GM18526 (cell line): ENCODE measurements around the gene SPEF2.

ENCODE experiments used
- POLR2A ChIP-seq: IDR thresholded peaks from 3 replicates; pipeline ENCODE4 v1.6.1; 2011; ENCODE audit not compliant: insufficient read length; ENCODE audit errors: extremely low read depth

The SPEF2 gene

DNA sequence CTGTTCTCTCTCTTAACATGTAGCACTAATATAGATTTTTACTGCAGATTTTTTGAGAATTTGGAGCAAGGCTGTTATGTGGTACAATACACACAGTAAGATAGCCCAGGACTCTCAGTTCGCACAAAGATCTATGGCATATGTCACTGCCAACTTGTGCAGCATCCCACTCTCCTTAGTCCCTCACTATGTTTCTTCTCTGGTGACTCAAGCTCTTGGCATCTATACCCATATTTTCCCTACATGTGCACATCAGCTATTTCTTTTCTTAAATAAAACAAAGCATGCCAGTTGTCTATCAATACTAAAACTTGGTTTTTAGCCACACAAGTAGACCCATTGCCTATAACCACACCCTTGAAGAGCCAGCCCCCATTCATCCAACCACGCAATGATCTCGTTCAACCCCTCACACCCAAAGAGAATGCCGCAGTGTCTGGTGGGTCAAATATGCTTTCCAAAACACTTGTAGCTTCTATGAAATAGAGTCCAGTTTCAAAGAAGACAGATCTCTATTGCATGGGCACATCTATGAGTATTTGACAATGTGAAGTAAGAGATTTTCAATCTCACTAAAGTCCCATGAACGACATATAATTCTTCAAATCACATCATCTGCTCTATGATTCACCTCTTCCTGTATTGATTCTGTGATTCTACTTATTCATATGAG lies 220.8 kb downstream of the SPEF2 start:
- no peak for TF ChIP-seq POLR2A

- no peak for TF ChIP-seq POLR2A
Measured at GRCh38 chr5:35842856-35843255, 225.2 kb downstream of the SPEF2 start.

DNA sequence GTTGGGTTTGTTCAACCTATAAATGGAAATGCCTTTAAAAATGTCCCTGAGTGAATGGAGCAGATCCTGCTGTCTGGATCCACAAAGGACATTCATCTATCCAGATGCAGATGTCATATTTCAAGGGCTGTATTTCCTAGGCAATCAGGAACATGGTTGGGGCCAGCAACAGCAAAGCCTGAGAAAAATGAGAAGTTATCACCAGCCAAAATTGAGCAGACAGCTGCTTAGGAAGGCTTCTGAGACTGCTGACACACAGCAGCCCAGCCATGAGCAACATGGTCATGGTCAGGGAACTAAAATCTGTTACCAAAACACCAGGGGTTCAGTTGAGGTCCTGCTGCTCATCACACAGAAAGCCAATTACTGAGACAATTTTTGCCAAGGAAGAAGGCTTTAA lies 229.8 kb downstream of the SPEF2 start:
- TF ChIP-seq POLR2A: no peak

DNA sequence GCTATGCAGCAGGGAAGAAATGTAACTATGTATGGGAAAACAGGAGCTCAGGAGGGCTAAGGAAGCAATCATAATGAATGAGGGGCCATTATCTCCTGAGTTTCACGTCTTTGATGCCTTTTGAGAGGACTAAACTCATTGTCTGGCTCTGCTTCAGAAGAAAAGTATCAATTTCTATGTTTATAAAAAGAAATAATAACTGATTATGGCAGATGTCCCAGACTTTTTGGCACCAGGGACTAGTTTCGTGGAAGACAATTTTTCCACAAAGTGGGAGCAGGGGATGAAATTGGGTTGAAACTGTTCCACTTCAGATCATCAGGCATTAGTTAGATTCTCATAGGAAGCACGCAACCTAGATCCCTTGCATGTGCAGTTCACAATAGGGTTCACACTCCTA lies 230.3 kb downstream of the SPEF2 start:
- no peak for TF ChIP-seq POLR2A

GRCh38 chr5:35849860-35850259 lies 232.2 kb downstream of the SPEF2 start:
- no peak for TF ChIP-seq POLR2A

DNA sequence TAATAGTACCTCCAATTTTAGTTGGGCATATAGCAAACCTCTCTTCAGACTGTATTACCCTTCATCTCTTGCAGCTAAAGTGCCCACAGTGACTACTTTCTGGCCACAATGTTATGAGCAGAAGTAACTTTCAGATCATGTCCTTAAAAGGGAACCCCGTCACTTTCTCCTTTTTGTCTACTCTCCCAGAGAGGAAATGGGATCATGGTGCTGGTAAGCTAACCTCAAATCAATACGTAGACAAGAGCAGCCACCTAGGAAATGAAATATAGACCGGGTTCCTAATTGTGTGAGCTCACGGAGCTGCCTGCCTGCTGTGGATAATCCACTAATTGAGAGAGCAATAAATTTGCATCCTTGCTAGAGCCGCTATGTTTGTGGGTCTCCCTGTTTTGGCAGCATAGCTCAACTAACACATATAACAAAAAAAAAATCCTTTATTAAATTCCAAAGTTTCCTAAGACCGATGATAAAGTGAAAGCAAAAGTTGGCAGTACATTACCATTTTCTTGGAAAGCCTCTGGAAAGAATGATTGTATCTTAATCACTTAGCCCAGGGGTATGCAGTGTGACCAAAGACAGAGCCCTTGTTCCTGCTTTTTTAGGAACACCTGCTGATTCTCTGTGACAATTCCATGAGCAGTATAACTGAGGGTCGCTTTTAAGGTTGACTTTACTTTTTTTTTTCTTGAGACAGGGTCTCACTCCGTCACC lies 233.5 kb downstream of the SPEF2 start:
- no peak for TF ChIP-seq POLR2A

GRCh38 chr5:35852084-35852734 lies 234.5 kb downstream of the SPEF2 start:
- no peak for TF ChIP-seq POLR2A

- TF ChIP-seq POLR2A: no peak
Measured at GRCh38 chr5:35852773-35853172, 235.1 kb downstream of the SPEF2 start.

GRCh38 chr5:35853631-35854030 lies 236.0 kb downstream of the SPEF2 start:
- TF ChIP-seq POLR2A: no peak

GRCh38 chr5:35854248-35854647 lies 236.6 kb downstream of the SPEF2 start:
- TF ChIP-seq POLR2A: no peak

DNA sequence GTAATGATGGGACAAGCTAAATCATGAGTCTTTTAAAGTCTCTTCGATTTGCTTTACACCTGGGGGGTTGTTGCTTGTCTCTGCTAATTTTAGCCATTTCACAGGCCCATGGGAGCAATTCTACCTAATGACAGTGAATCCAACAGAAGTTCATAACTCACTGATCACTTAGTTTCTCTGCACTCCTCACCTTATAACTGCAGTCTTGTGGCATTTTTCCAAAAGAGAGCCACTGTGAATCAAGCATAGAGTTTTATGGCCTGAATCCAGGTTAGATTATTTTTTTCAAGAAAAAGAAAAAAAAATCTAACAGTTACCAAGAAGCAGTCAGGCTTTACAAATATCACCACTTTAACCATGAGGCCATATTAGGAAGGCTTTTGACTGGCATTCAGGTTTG lies 237.5 kb downstream of the SPEF2 start:
- no peak for TF ChIP-seq POLR2A

- no peak for TF ChIP-seq POLR2A
Measured at GRCh38 chr5:35856765-35857351, 239.2 kb downstream of the SPEF2 start, which contains the start of gene IL7R. IL7R (plus strand) TSS chr5:35856891; CDS start chr5:35856978, 87 bp downstream.

DNA sequence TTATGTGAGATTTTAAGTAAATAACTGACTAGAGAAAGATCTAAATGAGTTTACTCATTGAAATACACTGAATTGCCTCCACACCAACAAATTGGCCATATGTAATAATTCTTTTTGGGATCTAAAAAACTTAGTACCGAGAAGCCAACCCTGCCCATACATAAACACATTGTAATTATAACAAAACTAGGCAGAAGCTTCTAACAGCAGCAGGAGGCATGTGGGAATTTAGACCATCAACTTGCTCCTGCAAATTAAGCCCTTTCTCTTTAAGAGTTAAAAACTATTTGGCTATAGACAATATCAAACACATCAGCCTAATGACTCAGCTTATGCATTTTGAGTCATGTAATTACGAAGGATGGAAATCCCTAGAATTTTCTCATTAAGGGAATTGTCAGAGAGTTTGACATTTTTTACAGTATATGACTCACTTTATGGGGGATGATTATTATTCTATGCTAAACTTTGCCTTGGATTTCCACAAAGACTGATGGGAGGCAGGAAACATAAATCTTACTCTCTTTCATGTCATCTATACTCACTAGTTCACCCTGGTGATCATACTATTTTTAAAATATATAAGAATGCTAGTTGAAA lies 240.0 kb downstream of the SPEF2 start:
- no peak for TF ChIP-seq POLR2A

- TF ChIP-seq POLR2A: no peak
Measured at GRCh38 chr5:35859101-35859661, 241.5 kb downstream of the SPEF2 start.

GRCh38 chr5:35860686-35861085 lies 243.0 kb downstream of the SPEF2 start:
- TF ChIP-seq POLR2A: no peak
